HEK293 (cell line): ENCODE measurements around the gene ARHGAP23.

ENCODE experiments used
- EGR2 ChIP-seq: fragments of 450-650 bp; formaldehyde crosslinking; IDR thresholded peaks from 2 replicates; pipeline ENCODE4 v1.5.1; 2016; ENCODE audit warnings: low read depth, missing biosample characterization, missing genetic modification characterization
- KLF9 ChIP-seq: fragments of 450-650 bp; formaldehyde crosslinking; IDR thresholded peaks from 2 replicates; pipeline ENCODE4 v1.5.1; 2016; ENCODE audit warnings: missing biosample characterization, missing genetic modification characterization, low read depth
- SCRT1 ChIP-seq: fragments of 450-650 bp; formaldehyde crosslinking; IDR thresholded peaks from 2 replicates; pipeline ENCODE4 v1.5.1; 2016; ENCODE audit warnings: missing biosample characterization, missing genetic modification characterization, borderline replicate concordance
- ZBTB48 ChIP-seq: fragments of 450-650 bp; formaldehyde crosslinking; IDR thresholded peaks from 2 replicates; pipeline ENCODE4 v1.5.1; 2016; ENCODE audit warnings: missing biosample characterization, missing genetic modification characterization
- ZNF114 ChIP-seq: fragments of 450-650 bp; formaldehyde crosslinking; IDR thresholded peaks from 2 replicates; pipeline ENCODE4 v1.5.0; 2017; ENCODE audit warnings: missing biosample characterization, missing genetic modification characterization
- ZNF132 ChIP-seq: fragments of 450-650 bp; formaldehyde crosslinking; IDR thresholded peaks from 2 replicates; pipeline ENCODE4 v1.5.1; 2017; ENCODE audit warnings: missing biosample characterization, missing genetic modification characterization, borderline replicate concordance
- ZNF248 ChIP-seq: fragments of 450-650 bp; formaldehyde crosslinking; IDR thresholded peaks from 2 replicates; pipeline ENCODE4 v1.5.1; 2017; ENCODE audit warnings: missing biosample characterization, missing genetic modification characterization
- ZNF366 ChIP-seq: fragments of 450-650 bp; formaldehyde crosslinking; conservative IDR thresholded peaks from 2 replicates; pipeline ENCODE4 v1.5.1; 2016; ENCODE audit warnings: missing biosample characterization, missing genetic modification characterization
- ZNF391 ChIP-seq: fragments of 450-650 bp; formaldehyde crosslinking; IDR thresholded peaks from 2 replicates; pipeline ENCODE4 v1.5.1; 2016; ENCODE audit warnings: low read depth, missing biosample characterization, missing genetic modification characterization, borderline replicate concordance
- ZNF473 ChIP-seq: fragments of 450-650 bp; formaldehyde crosslinking; IDR thresholded peaks from 2 replicates; pipeline ENCODE4 v1.5.1; 2017; ENCODE audit warnings: missing biosample characterization, missing genetic modification characterization
- ZNF623 ChIP-seq: fragments of 450-650 bp; formaldehyde crosslinking; IDR thresholded peaks from 2 replicates; pipeline ENCODE4 v1.5.1; 2016; ENCODE audit warnings: missing biosample characterization, missing genetic modification characterization
- ZNF660 ChIP-seq: fragments of 450-650 bp; IDR thresholded peaks from 2 replicates; pipeline ENCODE4 v1.5.1; 2018; ENCODE audit warnings: missing biosample characterization, mild to moderate bottlenecking, missing genetic modification characterization
- ZNF776 ChIP-seq: fragments of 450-650 bp; formaldehyde crosslinking; IDR thresholded peaks from 2 replicates; pipeline ENCODE4 v1.5.0; 2017; ENCODE audit warnings: missing biosample characterization, missing genetic modification characterization, borderline replicate concordance
- ZNF791 ChIP-seq: fragments of 450-650 bp; formaldehyde crosslinking; IDR thresholded peaks from 2 replicates; pipeline ENCODE4 v1.5.1; 2016; ENCODE audit warnings: missing biosample characterization, missing genetic modification characterization
- ZNF843 ChIP-seq: fragments of 450-650 bp; formaldehyde crosslinking; IDR thresholded peaks from 2 replicates; pipeline ENCODE4 v1.5.1; 2016; ENCODE audit warnings: missing biosample characterization, missing genetic modification characterization
- TF ChIP-seq, protein P1 (sequence below): fragments of 450-650 bp; formaldehyde crosslinking; IDR thresholded peaks from 2 replicates; pipeline ENCODE4 v1.5.1; 2016; ENCODE audit warnings: missing biosample characterization, missing genetic modification characterization
- TF ChIP-seq, protein P2 (sequence below): fragments of 450-650 bp; formaldehyde crosslinking; IDR thresholded peaks from 2 replicates; pipeline ENCODE4 v1.5.1; 2016; ENCODE audit warnings: missing biosample characterization, missing genetic modification characterization
- TF ChIP-seq, protein P3 (sequence below): fragments of 450-650 bp; formaldehyde crosslinking; IDR thresholded peaks from 2 replicates; pipeline ENCODE4 v1.5.1; 2017; ENCODE audit warnings: missing biosample characterization, missing genetic modification characterization
- TF ChIP-seq, protein P4 (sequence below): fragments of 450-650 bp; IDR thresholded peaks from 2 replicates; pipeline ENCODE4 v1.5.1; 2018; ENCODE audit warnings: missing biosample characterization, mild to moderate bottlenecking, missing genetic modification characterization
- TF ChIP-seq, protein P5 (sequence below): fragments of 450-650 bp; formaldehyde crosslinking; IDR thresholded peaks from 2 replicates; pipeline ENCODE4 v1.5.1; 2016; ENCODE audit warnings: missing biosample characterization, missing genetic modification characterization
- TF ChIP-seq, protein P6 (sequence below): fragments of 450-650 bp; formaldehyde crosslinking; IDR thresholded peaks from 2 replicates; pipeline ENCODE4 v1.5.1; 2016; ENCODE audit warnings: missing biosample characterization, missing genetic modification characterization
- TF ChIP-seq, protein P7 (sequence below): sonication (generic); formaldehyde crosslinking; IDR thresholded peaks from 2 replicates; pipeline ENCODE4 v1.8.1; 2022; ENCODE audit warnings: mild to moderate bottlenecking, moderate library complexity, missing genetic modification reagents
- TF ChIP-seq, protein P8 (sequence below): fragments of 450-650 bp; formaldehyde crosslinking; IDR thresholded peaks from 2 replicates; pipeline ENCODE4 v1.5.1; 2016; ENCODE audit warnings: missing biosample characterization, missing genetic modification characterization
- TF ChIP-seq, protein P9 (sequence below): fragments of 450-650 bp; formaldehyde crosslinking; IDR thresholded peaks from 2 replicates; pipeline ENCODE4 v1.5.1; 2016; ENCODE audit warnings: missing biosample characterization, missing genetic modification characterization

ARHGAP23 gene

DNA sequence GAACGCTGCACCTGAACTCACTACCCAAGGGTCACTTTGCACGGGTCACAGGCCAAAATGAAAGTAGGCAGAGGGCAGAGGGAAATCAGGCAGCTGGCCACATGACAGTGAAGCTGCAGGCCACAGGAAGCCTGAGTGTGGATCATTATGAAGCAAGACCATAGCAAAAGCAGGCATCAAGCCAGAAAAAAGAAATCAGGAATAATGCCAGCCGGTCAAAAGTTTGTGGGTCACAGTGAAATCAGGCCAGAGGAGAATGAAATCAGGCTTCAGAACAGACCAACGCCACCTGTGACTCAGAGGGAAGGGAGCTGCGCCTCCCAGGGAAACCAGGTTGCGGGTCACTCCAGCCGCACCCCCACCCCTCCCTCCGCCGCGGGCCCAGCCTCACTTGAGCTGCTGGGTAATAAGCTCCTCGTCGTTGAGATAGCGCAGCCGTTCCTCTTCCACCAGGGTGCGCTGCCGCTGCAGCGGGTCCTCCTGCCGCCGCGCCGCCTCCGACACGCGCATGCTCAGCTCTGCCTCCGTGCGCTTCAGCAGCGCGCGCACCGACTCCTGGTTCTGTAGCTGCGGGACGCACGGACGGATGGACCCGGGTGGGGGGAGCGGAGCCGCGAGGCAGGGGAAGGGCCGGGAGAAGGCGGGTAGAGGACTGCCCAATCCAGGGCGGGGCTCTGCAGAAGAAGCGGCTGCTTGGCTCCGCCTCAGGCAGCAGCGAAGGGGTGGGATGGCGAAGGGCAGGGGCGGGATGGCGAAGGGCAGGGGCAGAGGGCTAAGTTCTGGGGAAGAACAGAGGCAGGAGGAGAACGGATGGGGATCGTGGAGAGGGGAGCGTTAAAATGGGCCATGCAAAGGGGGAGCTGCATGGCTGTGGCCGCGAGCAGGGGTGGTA is 129.8 kb downstream of the ARHGAP23 start (continued):
- TF ChIP-seq, protein P1, sequence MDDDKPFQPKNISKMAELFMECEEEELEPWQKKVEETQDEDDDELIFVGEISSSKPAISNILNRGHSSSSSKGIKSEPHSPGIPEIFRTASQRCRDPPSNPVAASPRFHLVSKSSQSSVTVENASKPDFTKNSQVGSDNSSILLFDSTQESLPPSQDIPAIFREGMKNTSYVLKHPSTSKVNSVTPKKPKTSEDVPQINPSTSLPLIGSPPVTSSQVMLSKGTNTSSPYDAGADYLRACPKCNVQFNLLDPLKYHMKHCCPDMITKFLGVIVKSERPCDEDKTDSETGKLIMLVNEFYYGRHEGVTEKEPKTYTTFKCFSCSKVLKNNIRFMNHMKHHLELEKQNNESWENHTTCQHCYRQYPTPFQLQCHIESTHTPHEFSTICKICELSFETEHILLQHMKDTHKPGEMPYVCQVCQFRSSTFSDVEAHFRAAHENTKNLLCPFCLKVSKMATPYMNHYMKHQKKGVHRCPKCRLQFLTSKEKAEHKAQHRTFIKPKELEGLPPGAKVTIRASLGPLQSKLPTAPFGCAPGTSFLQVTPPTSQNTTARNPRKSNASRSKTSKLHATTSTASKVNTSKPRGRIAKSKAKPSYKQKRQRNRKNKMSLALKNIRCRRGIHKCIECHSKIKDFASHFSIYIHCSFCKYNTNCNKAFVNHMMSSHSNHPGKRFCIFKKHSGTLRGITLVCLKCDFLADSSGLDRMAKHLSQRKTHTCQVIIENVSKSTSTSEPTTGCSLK (tag by site-specific recombination) = no peak
- TF ChIP-seq, protein P2, sequence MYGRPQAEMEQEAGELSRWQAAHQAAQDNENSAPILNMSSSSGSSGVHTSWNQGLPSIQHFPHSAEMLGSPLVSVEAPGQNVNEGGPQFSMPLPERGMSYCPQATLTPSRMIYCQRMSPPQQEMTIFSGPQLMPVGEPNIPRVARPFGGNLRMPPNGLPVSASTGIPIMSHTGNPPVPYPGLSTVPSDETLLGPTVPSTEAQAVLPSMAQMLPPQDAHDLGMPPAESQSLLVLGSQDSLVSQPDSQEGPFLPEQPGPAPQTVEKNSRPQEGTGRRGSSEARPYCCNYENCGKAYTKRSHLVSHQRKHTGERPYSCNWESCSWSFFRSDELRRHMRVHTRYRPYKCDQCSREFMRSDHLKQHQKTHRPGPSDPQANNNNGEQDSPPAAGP = peak; percentile 12
- TF ChIP-seq ZNF132 (tag by site-specific recombination) (no peak), ZNF843 (tag by site-specific recombination) (no peak), ZBTB48 (tag by site-specific recombination) (peak; percentile 96), ZNF791 (no peak), ZNF391 (no peak), EGR2 (tag by site-specific recombination) (peak; percentile 65), ZNF248 (tag by site-specific recombination) (no peak), ZNF473 (no peak), SCRT1 (tag by site-specific recombination) (no peak), ZNF623 (tag by site-specific recombination) (no peak), KLF9 (tag by site-specific recombination) (peak; percentile 42; the same call in 1 of the 2 replicates), ZNF114 (tag by site-specific recombination) (no peak), ZNF366 (peak; percentile 63), ZNF776 (tag by site-specific recombination) (no peak), ZNF660 (tag by site-specific recombination) (peak; percentile 87; the same call in 1 of the 2 replicates)
- TF ChIP-seq, protein P3, sequence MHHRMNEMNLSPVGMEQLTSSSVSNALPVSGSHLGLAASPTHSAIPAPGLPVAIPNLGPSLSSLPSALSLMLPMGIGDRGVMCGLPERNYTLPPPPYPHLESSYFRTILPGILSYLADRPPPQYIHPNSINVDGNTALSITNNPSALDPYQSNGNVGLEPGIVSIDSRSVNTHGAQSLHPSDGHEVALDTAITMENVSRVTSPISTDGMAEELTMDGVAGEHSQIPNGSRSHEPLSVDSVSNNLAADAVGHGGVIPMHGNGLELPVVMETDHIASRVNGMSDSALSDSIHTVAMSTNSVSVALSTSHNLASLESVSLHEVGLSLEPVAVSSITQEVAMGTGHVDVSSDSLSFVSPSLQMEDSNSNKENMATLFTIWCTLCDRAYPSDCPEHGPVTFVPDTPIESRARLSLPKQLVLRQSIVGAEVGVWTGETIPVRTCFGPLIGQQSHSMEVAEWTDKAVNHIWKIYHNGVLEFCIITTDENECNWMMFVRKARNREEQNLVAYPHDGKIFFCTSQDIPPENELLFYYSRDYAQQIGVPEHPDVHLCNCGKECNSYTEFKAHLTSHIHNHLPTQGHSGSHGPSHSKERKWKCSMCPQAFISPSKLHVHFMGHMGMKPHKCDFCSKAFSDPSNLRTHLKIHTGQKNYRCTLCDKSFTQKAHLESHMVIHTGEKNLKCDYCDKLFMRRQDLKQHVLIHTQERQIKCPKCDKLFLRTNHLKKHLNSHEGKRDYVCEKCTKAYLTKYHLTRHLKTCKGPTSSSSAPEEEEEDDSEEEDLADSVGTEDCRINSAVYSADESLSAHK (tag by site-specific recombination) = no peak
- TF ChIP-seq, protein P4, sequence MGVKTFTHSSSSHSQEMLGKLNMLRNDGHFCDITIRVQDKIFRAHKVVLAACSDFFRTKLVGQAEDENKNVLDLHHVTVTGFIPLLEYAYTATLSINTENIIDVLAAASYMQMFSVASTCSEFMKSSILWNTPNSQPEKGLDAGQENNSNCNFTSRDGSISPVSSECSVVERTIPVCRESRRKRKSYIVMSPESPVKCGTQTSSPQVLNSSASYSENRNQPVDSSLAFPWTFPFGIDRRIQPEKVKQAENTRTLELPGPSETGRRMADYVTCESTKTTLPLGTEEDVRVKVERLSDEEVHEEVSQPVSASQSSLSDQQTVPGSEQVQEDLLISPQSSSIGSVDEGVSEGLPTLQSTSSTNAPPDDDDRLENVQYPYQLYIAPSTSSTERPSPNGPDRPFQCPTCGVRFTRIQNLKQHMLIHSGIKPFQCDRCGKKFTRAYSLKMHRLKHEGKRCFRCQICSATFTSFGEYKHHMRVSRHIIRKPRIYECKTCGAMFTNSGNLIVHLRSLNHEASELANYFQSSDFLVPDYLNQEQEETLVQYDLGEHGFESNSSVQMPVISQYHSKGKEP (tag by site-specific recombination) = peak; percentile 47; the same call in 1 of the 2 replicates
- TF ChIP-seq, protein P5, sequence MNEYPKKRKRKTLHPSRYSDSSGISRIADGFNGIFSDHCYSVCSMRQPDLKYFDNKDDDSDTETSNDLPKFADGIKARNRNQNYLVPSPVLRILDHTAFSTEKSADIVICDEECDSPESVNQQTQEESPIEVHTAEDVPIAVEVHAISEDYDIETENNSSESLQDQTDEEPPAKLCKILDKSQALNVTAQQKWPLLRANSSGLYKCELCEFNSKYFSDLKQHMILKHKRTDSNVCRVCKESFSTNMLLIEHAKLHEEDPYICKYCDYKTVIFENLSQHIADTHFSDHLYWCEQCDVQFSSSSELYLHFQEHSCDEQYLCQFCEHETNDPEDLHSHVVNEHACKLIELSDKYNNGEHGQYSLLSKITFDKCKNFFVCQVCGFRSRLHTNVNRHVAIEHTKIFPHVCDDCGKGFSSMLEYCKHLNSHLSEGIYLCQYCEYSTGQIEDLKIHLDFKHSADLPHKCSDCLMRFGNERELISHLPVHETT (tag by site-specific recombination) = no peak
- TF ChIP-seq, protein P6, sequence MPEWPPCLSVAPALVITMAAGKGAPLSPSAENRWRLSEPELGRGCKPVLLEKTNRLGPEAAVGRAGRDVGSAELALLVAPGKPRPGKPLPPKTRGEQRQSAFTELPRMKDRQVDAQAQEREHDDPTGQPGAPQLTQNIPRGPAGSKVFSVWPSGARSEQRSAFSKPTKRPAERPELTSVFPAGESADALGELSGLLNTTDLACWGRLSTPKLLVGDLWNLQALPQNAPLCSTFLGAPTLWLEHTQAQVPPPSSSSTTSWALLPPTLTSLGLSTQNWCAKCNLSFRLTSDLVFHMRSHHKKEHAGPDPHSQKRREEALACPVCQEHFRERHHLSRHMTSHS (tag by site-specific recombination) = no peak
- TF ChIP-seq, protein P7, sequence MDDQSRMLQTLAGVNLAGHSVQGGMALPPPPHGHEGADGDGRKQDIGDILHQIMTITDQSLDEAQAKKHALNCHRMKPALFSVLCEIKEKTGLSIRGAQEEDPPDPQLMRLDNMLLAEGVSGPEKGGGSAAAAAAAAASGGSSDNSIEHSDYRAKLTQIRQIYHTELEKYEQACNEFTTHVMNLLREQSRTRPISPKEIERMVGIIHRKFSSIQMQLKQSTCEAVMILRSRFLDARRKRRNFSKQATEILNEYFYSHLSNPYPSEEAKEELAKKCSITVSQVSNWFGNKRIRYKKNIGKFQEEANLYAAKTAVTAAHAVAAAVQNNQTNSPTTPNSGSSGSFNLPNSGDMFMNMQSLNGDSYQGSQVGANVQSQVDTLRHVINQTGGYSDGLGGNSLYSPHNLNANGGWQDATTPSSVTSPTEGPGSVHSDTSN = 0 out of 2 replicates have a peak, but pooled peaks have one; percentile 18
- TF ChIP-seq, protein P8, sequence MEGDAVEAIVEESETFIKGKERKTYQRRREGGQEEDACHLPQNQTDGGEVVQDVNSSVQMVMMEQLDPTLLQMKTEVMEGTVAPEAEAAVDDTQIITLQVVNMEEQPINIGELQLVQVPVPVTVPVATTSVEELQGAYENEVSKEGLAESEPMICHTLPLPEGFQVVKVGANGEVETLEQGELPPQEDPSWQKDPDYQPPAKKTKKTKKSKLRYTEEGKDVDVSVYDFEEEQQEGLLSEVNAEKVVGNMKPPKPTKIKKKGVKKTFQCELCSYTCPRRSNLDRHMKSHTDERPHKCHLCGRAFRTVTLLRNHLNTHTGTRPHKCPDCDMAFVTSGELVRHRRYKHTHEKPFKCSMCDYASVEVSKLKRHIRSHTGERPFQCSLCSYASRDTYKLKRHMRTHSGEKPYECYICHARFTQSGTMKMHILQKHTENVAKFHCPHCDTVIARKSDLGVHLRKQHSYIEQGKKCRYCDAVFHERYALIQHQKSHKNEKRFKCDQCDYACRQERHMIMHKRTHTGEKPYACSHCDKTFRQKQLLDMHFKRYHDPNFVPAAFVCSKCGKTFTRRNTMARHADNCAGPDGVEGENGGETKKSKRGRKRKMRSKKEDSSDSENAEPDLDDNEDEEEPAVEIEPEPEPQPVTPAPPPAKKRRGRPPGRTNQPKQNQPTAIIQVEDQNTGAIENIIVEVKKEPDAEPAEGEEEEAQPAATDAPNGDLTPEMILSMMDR (tag by site-specific recombination) = peak; percentile 99
- TF ChIP-seq, protein P9, sequence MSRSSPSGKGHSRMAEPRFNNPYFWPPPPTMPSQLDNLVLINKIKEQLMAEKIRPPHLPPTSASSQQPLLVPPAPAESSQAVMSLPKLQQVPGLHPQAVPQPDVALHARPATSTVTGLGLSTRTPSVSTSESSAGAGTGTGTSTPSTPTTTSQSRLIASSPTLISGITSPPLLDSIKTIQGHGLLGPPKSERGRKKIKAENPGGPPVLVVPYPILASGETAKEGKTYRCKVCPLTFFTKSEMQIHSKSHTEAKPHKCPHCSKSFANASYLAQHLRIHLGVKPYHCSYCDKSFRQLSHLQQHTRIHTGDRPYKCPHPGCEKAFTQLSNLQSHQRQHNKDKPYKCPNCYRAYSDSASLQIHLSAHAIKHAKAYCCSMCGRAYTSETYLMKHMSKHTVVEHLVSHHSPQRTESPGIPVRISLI (tag by site-specific recombination) = no peak
